Measurements from ENCODE around the gene FLT1.

FLT1 gene

GRCh38 chr13:28468023-28468915, 26.7 kb downstream of the FLT1 start:
- Histone ChIP-seq H3K4me1 (ENCODE audit: control insufficient read depth in 1 of 2, insufficient read depth in 2 of 2, low read length in 2 of 2) (peaks cover 0 to 5% of the 10 kb centered on the region in 2 donors), H3K27ac (ENCODE audit: low read length) (no peak overlapping the region), H3K27me3 (ENCODE audit: low read depth, low read length) (no peaks in the 10 kb centered on the region), H3K9me3 (ENCODE audit: control insufficient read depth in 1 of 2, low read length in 2 of 2) (no peaks in the 10 kb centered on the region), H3K36me3 (ENCODE audit: control insufficient read depth in 1 of 2, insufficient read depth in 2 of 2, low read length in 2 of 2) (no peaks in the 10 kb centered on the region), H3K4me3 (ENCODE audit: low read depth in 1 of 2, low read length in 2 of 2) (no peak overlapping the region)

GRCh38 chr13:28467034-28467433, 27.9 kb downstream of the FLT1 start:
- no peaks in the 10 kb centered on the region for H3K9me3 ChIP-seq (ENCODE audit: control insufficient read depth in 1 of 2, low read length in 2 of 2)
- H3K27ac ChIP-seq (ENCODE audit: low read length): no peak overlapping the region
- no peak overlapping the region for H3K4me3 ChIP-seq (ENCODE audit: low read depth in 1 of 2, low read length in 2 of 2)
- H3K27me3 ChIP-seq (ENCODE audit: low read depth, low read length): no peaks in the 10 kb centered on the region
- peaks cover 0 to 5% of the 10 kb centered on the region in 2 donors for H3K4me1 ChIP-seq (ENCODE audit: control insufficient read depth in 1 of 2, insufficient read depth in 2 of 2, low read length in 2 of 2)
- no peaks in the 10 kb centered on the region for H3K36me3 ChIP-seq (ENCODE audit: control insufficient read depth in 1 of 2, insufficient read depth in 2 of 2, low read length in 2 of 2)

- Histone ChIP-seq H3K27me3 (ENCODE audit: low read depth, low read length) (no peaks in the 10 kb centered on the region), H3K9me3 (ENCODE audit: control insufficient read depth in 1 of 2, low read length in 2 of 2) (no peaks in the 10 kb centered on the region), H3K27ac (ENCODE audit: low read length) (no peak overlapping the region), H3K4me3 (ENCODE audit: low read depth in 1 of 2, low read length in 2 of 2) (no peak overlapping the region), H3K4me1 (ENCODE audit: control insufficient read depth in 1 of 2, insufficient read depth in 2 of 2, low read length in 2 of 2) (peaks cover 0 to 5% of the 10 kb centered on the region in 2 donors), H3K36me3 (ENCODE audit: control insufficient read depth in 1 of 2, insufficient read depth in 2 of 2, low read length in 2 of 2) (no peaks in the 10 kb centered on the region)
These were observed 28.8 kb downstream of the FLT1 start for GRCh38 chr13:28466151-28466550.

- H3K4me3 ChIP-seq (ENCODE audit: low read depth in 1 of 2, low read length in 2 of 2): no peak overlapping the region
- no peak overlapping the region for H3K27ac ChIP-seq (ENCODE audit: low read length)
- H3K27me3 ChIP-seq (ENCODE audit: low read depth, low read length): no peaks in the 10 kb centered on the region
- H3K36me3 ChIP-seq (ENCODE audit: control insufficient read depth in 1 of 2, insufficient read depth in 2 of 2, low read length in 2 of 2): no peaks in the 10 kb centered on the region
- no peaks in the 10 kb centered on the region for H3K9me3 ChIP-seq (ENCODE audit: control insufficient read depth in 1 of 2, low read length in 2 of 2)
- H3K4me1 ChIP-seq (ENCODE audit: control insufficient read depth in 1 of 2, insufficient read depth in 2 of 2, low read length in 2 of 2): peaks cover 0 to 5% of the 10 kb centered on the region in 2 donors
These were observed 30.0 kb downstream of the FLT1 start for GRCh38 chr13:28464861-28465460.

GRCh38 chr13:28463481-28463880, 31.4 kb downstream of the FLT1 start:
- peaks cover 0 to 5% of the 10 kb centered on the region in 2 donors for H3K4me1 ChIP-seq (ENCODE audit: control insufficient read depth in 1 of 2, insufficient read depth in 2 of 2, low read length in 2 of 2)
- H3K27me3 ChIP-seq (ENCODE audit: low read depth, low read length): no peaks in the 10 kb centered on the region
- no peaks in the 10 kb centered on the region for H3K9me3 ChIP-seq (ENCODE audit: control insufficient read depth in 1 of 2, low read length in 2 of 2)
- no peak overlapping the region for H3K4me3 ChIP-seq (ENCODE audit: low read depth in 1 of 2, low read length in 2 of 2)
- no peak overlapping the region for H3K27ac ChIP-seq (ENCODE audit: low read length)
- no peaks in the 10 kb centered on the region for H3K36me3 ChIP-seq (ENCODE audit: control insufficient read depth in 1 of 2, insufficient read depth in 2 of 2, low read length in 2 of 2)

GRCh38 chr13:28459911-28460310, 35.0 kb downstream of the FLT1 start:
- H3K9me3 ChIP-seq (ENCODE audit: control insufficient read depth in 1 of 2, low read length in 2 of 2): no peaks in the 10 kb centered on the region
- H3K36me3 ChIP-seq (ENCODE audit: control insufficient read depth in 1 of 2, insufficient read depth in 2 of 2, low read length in 2 of 2): no peaks in the 10 kb centered on the region
- H3K4me1 ChIP-seq (ENCODE audit: control insufficient read depth in 1 of 2, insufficient read depth in 2 of 2, low read length in 2 of 2): no peaks in the 10 kb centered on the region
- no peak overlapping the region for H3K27ac ChIP-seq (ENCODE audit: low read length)
- H3K4me3 ChIP-seq (ENCODE audit: low read depth in 1 of 2, low read length in 2 of 2): no peak overlapping the region
- no peaks in the 10 kb centered on the region for H3K27me3 ChIP-seq (ENCODE audit: low read depth, low read length)

- no peak overlapping the region for H3K27ac ChIP-seq (ENCODE audit: low read length)
- no peak overlapping the region for H3K4me3 ChIP-seq (ENCODE audit: low read depth in 1 of 2, low read length in 2 of 2)
- no peaks in the 10 kb centered on the region for H3K9me3 ChIP-seq (ENCODE audit: control insufficient read depth in 1 of 2, low read length in 2 of 2)
- H3K27me3 ChIP-seq (ENCODE audit: low read depth, low read length): no peaks in the 10 kb centered on the region
- H3K36me3 ChIP-seq (ENCODE audit: control insufficient read depth in 1 of 2, insufficient read depth in 2 of 2, low read length in 2 of 2): no peaks in the 10 kb centered on the region
- H3K4me1 ChIP-seq (ENCODE audit: control insufficient read depth in 1 of 2, insufficient read depth in 2 of 2, low read length in 2 of 2): no peaks in the 10 kb centered on the region
These were observed 36.3 kb downstream of the FLT1 start for GRCh38 chr13:28458608-28459007.

- Histone ChIP-seq H3K4me3 (ENCODE audit: low read depth in 1 of 2, low read length in 2 of 2) (no peak overlapping the region), H3K36me3 (ENCODE audit: control insufficient read depth in 1 of 2, insufficient read depth in 2 of 2, low read length in 2 of 2) (no peaks in the 10 kb centered on the region), H3K27ac (ENCODE audit: low read length) (no peak overlapping the region), H3K27me3 (ENCODE audit: low read depth, low read length) (no peaks in the 10 kb centered on the region), H3K4me1 (ENCODE audit: control insufficient read depth in 1 of 2, insufficient read depth in 2 of 2, low read length in 2 of 2) (no peaks in the 10 kb centered on the region), H3K9me3 (ENCODE audit: control insufficient read depth in 1 of 2, low read length in 2 of 2) (no peaks in the 10 kb centered on the region)
These were observed 36.9 kb downstream of the FLT1 start for GRCh38 chr13:28458051-28458450.

- no peaks in the 10 kb centered on the region for H3K36me3 ChIP-seq (ENCODE audit: control insufficient read depth in 1 of 2, insufficient read depth in 2 of 2, low read length in 2 of 2)
- no peak overlapping the region for H3K27ac ChIP-seq (ENCODE audit: low read length)
These were observed 37.4 kb downstream of the FLT1 start for GRCh38 chr13:28457521-28457920.

GRCh38 chr13:28455580-28456194, 39.2 kb downstream of the FLT1 start:
- H3K4me1 ChIP-seq (ENCODE audit: control insufficient read depth in 1 of 2, insufficient read depth in 2 of 2, low read length in 2 of 2): no peaks in the 10 kb centered on the region
- H3K4me3 ChIP-seq (ENCODE audit: low read depth in 1 of 2, low read length in 2 of 2): no peak overlapping the region
- H3K27me3 ChIP-seq (ENCODE audit: low read depth, low read length): no peaks in the 10 kb centered on the region
- no peaks in the 10 kb centered on the region for H3K9me3 ChIP-seq (ENCODE audit: control insufficient read depth in 1 of 2, low read length in 2 of 2)
- H3K27ac ChIP-seq (ENCODE audit: low read length): no peak overlapping the region
- H3K36me3 ChIP-seq (ENCODE audit: control insufficient read depth in 1 of 2, insufficient read depth in 2 of 2, low read length in 2 of 2): no peaks in the 10 kb centered on the region

More at GRCh38 chr13:28457521-28457920, 37.4 kb downstream of the FLT1 start:
- no peaks in the 10 kb centered on the region for H3K27me3 ChIP-seq (ENCODE audit: low read depth, low read length)
- H3K4me1 ChIP-seq (ENCODE audit: control insufficient read depth in 1 of 2, insufficient read depth in 2 of 2, low read length in 2 of 2): no peaks in the 10 kb centered on the region
- no peaks in the 10 kb centered on the region for H3K9me3 ChIP-seq (ENCODE audit: control insufficient read depth in 1 of 2, low read length in 2 of 2)
- H3K4me3 ChIP-seq (ENCODE audit: low read depth in 1 of 2, low read length in 2 of 2): no peak overlapping the region

GRCh38 chr13:28452755-28453154, 42.2 kb downstream of the FLT1 start:
- Histone ChIP-seq H3K27ac (ENCODE audit: low read length) (no peak overlapping the region), H3K4me1 (ENCODE audit: control insufficient read depth in 1 of 2, insufficient read depth in 2 of 2, low read length in 2 of 2) (no peaks in the 10 kb centered on the region), H3K27me3 (ENCODE audit: low read depth, low read length) (no peaks in the 10 kb centered on the region), H3K4me3 (ENCODE audit: low read depth in 1 of 2, low read length in 2 of 2) (no peak overlapping the region), H3K9me3 (ENCODE audit: control insufficient read depth in 1 of 2, low read length in 2 of 2) (peaks cover 0 to 11% of the 10 kb centered on the region in 2 donors), H3K36me3 (ENCODE audit: control insufficient read depth in 1 of 2, insufficient read depth in 2 of 2, low read length in 2 of 2) (no peaks in the 10 kb centered on the region)
